A549 (cell line): ENCODE results near the gene TMEM51. TPM values are rescaled to one million over a fixed set of nuclear protein-coding genes. Genes with fewer than 3 reads are reported as not detected.
"Not testable (repeated sequence)": the region's sequence is repeated elsewhere in the genome, so short reads cannot be mapped to it uniquely, and the experiment has no call there.

Source experiments
- ATAC-seq, 2 experiments: fragments of 200-7000 bp in 1 of 2; fragments of >200 bp in 1 of 2; cut with Nextera tagmentation in 1 of 2; cut with Tn5 transposase in 1 of 2; 3 replicates each; pipeline versions ENCODE4 v1.8.0 to v1.9.1; 2018 to 2020; ENCODE audit warnings: mild to moderate bottlenecking in 1 of 2, moderate library complexity in 1 of 2
- CTCF ChIA-PET: fragments of 300-600 bp; sonication (Branson Sonifier 250); formaldehyde crosslinking; extraction: SDS; loops from one replicate; lab custom pipeline; 2021; ENCODE audit warnings: antibody characterized with exemption, inconsistent platforms; lab: Yijun Ruan, JAX
- POLR2A ChIA-PET: fragments of 350-600 bp; formaldehyde crosslinking; extraction: SDS; loops from one replicate; lab custom pipeline; 2021; ENCODE audit warnings: antibody characterized with exemption, inconsistent platforms; lab: Yijun Ruan, JAX
- DNase-seq, 2 experiments: peaks; one replicate each; pipeline versions ENCODE4 v3.0.0 to v3.0.0-alpha.2; 2011 to 2016; ENCODE audit warnings: low read depth in 1 of 2, low spot score in 1 of 2
- FAIRE-seq: peaks from 2 replicates; lab custom pipeline; 2011; peaks lifted over from hg19 to GRCh38; lab: Jason Lieb, UNC
- H3K27ac ChIP-seq, 2 experiments: fragments of >200 bp; sonication (Bioruptor Twin); formaldehyde crosslinking; 3 replicates each; pipeline ENCODE4 v1.5.1; 2016 to 2017
- H3K4me1 ChIP-seq: fragments of >200 bp; sonication (Bioruptor Twin); formaldehyde crosslinking; 3 replicates; pipeline ENCODE4 v1.6.1; 2016
- H3K4me2 ChIP-seq: fragments of >200 bp; sonication (Bioruptor Twin); formaldehyde crosslinking; 3 replicates; pipeline ENCODE4 v1.6.1; 2016
- H3K4me3 ChIP-seq: fragments of >200 bp; sonication (Bioruptor Twin); formaldehyde crosslinking; 3 replicates; pipeline ENCODE4 v1.5.1; 2016
- H3K9me3 ChIP-seq: fragments of >200 bp; sonication (Bioruptor Twin); formaldehyde crosslinking; 3 replicates; pipeline ENCODE4 v1.6.1; 2016
- CBX2 ChIP-seq: fragments of 200-600 bp; sonication (generic); IDR thresholded peaks from 2 replicates; pipeline ENCODE4 v1.6.1; 2016; ENCODE audit warnings: low read depth, mild to moderate bottlenecking, borderline replicate concordance
- EP300 ChIP-seq, 2 experiments: fragments of >200 bp; sonication (Bioruptor Twin); formaldehyde crosslinking; IDR thresholded peaks; 2 replicates in 1 of 2; 3 replicates in 1 of 2; pipeline ENCODE4 v1.6.1; 2016 to 2017
- ESRRA ChIP-seq: fragments of 150-350 bp; IDR thresholded peaks from 2 replicates; pipeline ENCODE4 v1.6.1; 2014; ENCODE audit warnings: mild to moderate bottlenecking, low read length, borderline replicate concordance
- HOXB5 ChIP-seq: fragments of 250-450 bp; sonication (Bioruptor Pico); IDR thresholded peaks from 2 replicates; pipeline ENCODE4 v1.5.0; 2020; ENCODE audit warnings: mild to moderate bottlenecking, moderate library complexity
- MAZ ChIP-seq: fragments of 150-350 bp; IDR thresholded peaks from 2 replicates; pipeline ENCODE4 v1.6.1; 2014; ENCODE audit warnings: antibody characterized with exemption, low read depth, low read length, borderline replicate concordance
- NFE2L2 ChIP-seq: fragments of 150-350 bp; conservative IDR thresholded peaks from 2 replicates; pipeline ENCODE4 v1.6.1; 2014; ENCODE audit warnings: low read length
- NR3C1 ChIP-seq: fragments of >200 bp; sonication (Bioruptor Twin); formaldehyde crosslinking; IDR thresholded peaks from 3 replicates; pipeline ENCODE4 v1.6.1; 2017
- POLR2A ChIP-seq: IDR thresholded peaks from 2 replicates; pipeline ENCODE4 v1.6.1; 2012; ENCODE audit warnings: mild to moderate bottlenecking, low read length
- RAD21 ChIP-seq, 2 experiments: fragments of >200 bp in 1 of 2; sonication (Bioruptor Twin) in 1 of 2; formaldehyde crosslinking in 1 of 2; IDR thresholded peaks in 1 of 2; conservative IDR thresholded peaks in 1 of 2; 2 replicates in 1 of 2; 3 replicates in 1 of 2; pipeline ENCODE4 v1.6.1; 2012 to 2018; ENCODE audit warnings: inconsistent platforms in 1 of 2
- RARB ChIP-seq: fragments of 250-450 bp; sonication (Bioruptor Pico); IDR thresholded peaks from 2 replicates; pipeline ENCODE4 v1.8.0; 2021; ENCODE audit warnings: mild to moderate bottlenecking, moderate library complexity
- RCOR1 ChIP-seq: fragments of 150-350 bp; IDR thresholded peaks from 2 replicates; pipeline ENCODE4 v1.6.1; 2014; ENCODE audit warnings: antibody characterized with exemption, low read length, low read depth
- SREBF2 ChIP-seq: fragments of 450-650 bp; IDR thresholded peaks from 2 replicates; pipeline ENCODE4 v1.6.1; 2014; ENCODE audit warnings: mild to moderate bottlenecking, moderate library complexity
- ZC3H11A ChIP-seq: fragments of 450-650 bp; IDR thresholded peaks from 2 replicates; pipeline ENCODE4 v1.6.1; 2014; ENCODE audit warnings: antibody characterized with exemption, mild to moderate bottlenecking
- ZFP36 ChIP-seq: fragments of 450-650 bp; IDR thresholded peaks from 2 replicates; pipeline ENCODE4 v1.6.1; 2014; ENCODE audit warnings: borderline replicate concordance; ENCODE audit not compliant: partially characterized antibody
- ZSCAN20 ChIP-seq: fragments of 250-450 bp; sonication (Bioruptor Pico); IDR thresholded peaks from 2 replicates; pipeline ENCODE4 v1.8.0; 2022; ENCODE audit warnings: mild to moderate bottlenecking, moderate library complexity
- WGBS: methylation state at CpG from one replicate; pipeline ENCODE4 v1.1.6; 2017; ENCODE audit errors: missing lambda C conversion rate; 5-methylcytosine and 5-hydroxymethylcytosine counted together
- polyA plus RNA-seq, 4 experiments: library from polyadenylated mRNA; depleted of rRNA in 3 of 4; stranded (reverse); fragments of >200 nt; fragmentation: RNase III in 1 of 4; extraction: RNeasy Plus Mini Kit Qiagen cat#74134 plus additional on column Dnase treatment in 1 of 4; gene quantifications; 2 replicates in 3 of 4; 3 replicates in 1 of 4; pipeline ENCODE4 v1.2.3, GENCODE V29; 2011 to 2017
- TF ChIP-seq, protein P1 (sequence below): IDR thresholded peaks from 2 replicates; pipeline ENCODE4 v1.6.1; 2012; ENCODE audit warnings: low read depth, borderline replicate concordance
- TF ChIP-seq, protein P2 (sequence below): fragments of >200 bp; sonication (Bioruptor Twin); formaldehyde crosslinking; IDR thresholded peaks from 3 replicates; pipeline ENCODE4 v1.5.1; 2016
- TF ChIP-seq, protein P3 (sequence below): fragments of 250-450 bp; sonication (Bioruptor Pico); IDR thresholded peaks from 2 replicates; pipeline ENCODE4 v1.5.0; 2021; ENCODE audit warnings: mild to moderate bottlenecking, moderate library complexity, borderline replicate concordance
- TF ChIP-seq, protein P4 (sequence below): IDR thresholded peaks from 2 replicates; pipeline ENCODE4 v1.6.1; 2012
- TF ChIP-seq, protein P5 (sequence below): fragments of 150-350 bp; IDR thresholded peaks from 2 replicates; pipeline ENCODE4 v1.6.1; 2014; ENCODE audit warnings: low read depth, mild to moderate bottlenecking, low read length

TMEM51 gene
- polyA plus RNA-seq, 2 of the 4 experiments (the other 2 are of a cell fraction), result 20.0 to 22.8 TPM

DNA sequence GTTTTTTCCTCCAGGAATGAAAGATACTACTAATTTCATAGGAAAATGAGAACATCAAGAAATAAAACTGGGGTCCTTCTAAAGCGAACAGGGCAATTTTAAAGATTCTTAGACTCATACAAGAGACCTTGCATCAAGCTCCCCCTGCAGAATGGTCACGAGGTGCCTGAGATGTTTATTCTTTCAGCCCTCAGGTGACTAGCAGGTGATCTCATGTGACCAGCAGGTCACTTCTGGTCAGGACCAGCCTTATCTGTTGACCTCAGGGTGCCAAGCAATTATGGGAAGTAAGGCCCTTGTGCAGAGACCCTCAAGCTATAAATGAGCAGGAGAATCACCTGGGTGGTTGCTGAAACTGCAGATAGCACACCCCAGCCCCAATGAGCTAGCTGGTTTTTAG, 20.6 kb upstream of the TMEM51 start:
- Histone ChIP-seq H3K27ac (no peak overlapping the region), H3K9me3 (no peaks in the 10 kb centered on the region), H3K4me3 (no peak overlapping the region), H3K4me2 (no peak overlapping the region), H3K4me1 (no peaks in the 10 kb centered on the region)
- TF ChIP-seq, protein P1, sequence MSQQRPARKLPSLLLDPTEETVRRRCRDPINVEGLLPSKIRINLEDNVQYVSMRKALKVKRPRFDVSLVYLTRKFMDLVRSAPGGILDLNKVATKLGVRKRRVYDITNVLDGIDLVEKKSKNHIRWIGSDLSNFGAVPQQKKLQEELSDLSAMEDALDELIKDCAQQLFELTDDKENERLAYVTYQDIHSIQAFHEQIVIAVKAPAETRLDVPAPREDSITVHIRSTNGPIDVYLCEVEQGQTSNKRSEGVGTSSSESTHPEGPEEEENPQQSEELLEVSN, result no peak
- TF ChIP-seq RAD21 (conservative IDR thresholded peaks at IDR 0.05 in 1 of 2, IDR thresholded peaks at IDR 0.05 in 1 of 2) (no peak), HOXB5 (CRISPR knock-in tag) (no peak), ZSCAN20 (CRISPR knock-in tag) (no peak), RCOR1 (no peak), POLR2A (no peak), NFE2L2 (no peak), EP300 (IDR thresholded peaks at IDR 0.05) (no peak), NR3C1 (no peak), SREBF2 (no peak), MAZ (no peak)
- TF ChIP-seq, protein P2, sequence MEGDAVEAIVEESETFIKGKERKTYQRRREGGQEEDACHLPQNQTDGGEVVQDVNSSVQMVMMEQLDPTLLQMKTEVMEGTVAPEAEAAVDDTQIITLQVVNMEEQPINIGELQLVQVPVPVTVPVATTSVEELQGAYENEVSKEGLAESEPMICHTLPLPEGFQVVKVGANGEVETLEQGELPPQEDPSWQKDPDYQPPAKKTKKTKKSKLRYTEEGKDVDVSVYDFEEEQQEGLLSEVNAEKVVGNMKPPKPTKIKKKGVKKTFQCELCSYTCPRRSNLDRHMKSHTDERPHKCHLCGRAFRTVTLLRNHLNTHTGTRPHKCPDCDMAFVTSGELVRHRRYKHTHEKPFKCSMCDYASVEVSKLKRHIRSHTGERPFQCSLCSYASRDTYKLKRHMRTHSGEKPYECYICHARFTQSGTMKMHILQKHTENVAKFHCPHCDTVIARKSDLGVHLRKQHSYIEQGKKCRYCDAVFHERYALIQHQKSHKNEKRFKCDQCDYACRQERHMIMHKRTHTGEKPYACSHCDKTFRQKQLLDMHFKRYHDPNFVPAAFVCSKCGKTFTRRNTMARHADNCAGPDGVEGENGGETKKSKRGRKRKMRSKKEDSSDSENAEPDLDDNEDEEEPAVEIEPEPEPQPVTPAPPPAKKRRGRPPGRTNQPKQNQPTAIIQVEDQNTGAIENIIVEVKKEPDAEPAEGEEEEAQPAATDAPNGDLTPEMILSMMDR, result no peak
- TF ChIP-seq, protein P3, sequence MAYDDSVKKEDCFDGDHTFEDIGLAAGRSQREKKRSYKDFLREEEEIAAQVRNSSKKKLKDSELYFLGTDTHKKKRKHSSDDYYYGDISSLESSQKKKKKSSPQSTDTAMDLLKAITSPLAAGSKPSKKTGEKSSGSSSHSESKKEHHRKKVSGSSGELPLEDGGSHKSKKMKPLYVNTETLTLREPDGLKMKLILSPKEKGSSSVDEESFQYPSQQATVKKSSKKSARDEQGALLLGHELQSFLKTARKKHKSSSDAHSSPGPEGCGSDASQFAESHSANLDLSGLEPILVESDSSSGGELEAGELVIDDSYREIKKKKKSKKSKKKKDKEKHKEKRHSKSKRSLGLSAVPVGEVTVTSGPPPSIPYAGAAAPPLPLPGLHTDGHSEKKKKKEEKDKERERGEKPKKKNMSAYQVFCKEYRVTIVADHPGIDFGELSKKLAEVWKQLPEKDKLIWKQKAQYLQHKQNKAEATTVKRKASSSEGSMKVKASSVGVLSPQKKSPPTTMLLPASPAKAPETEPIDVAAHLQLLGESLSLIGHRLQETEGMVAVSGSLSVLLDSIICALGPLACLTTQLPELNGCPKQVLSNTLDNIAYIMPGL, result no peak
- TF ChIP-seq, protein P4, sequence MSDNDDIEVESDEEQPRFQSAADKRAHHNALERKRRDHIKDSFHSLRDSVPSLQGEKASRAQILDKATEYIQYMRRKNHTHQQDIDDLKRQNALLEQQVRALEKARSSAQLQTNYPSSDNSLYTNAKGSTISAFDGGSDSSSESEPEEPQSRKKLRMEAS, result no peak
- TF ChIP-seq, protein P5, sequence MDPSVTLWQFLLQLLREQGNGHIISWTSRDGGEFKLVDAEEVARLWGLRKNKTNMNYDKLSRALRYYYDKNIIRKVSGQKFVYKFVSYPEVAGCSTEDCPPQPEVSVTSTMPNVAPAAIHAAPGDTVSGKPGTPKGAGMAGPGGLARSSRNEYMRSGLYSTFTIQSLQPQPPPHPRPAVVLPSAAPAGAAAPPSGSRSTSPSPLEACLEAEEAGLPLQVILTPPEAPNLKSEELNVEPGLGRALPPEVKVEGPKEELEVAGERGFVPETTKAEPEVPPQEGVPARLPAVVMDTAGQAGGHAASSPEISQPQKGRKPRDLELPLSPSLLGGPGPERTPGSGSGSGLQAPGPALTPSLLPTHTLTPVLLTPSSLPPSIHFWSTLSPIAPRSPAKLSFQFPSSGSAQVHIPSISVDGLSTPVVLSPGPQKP, result no peak
- FAIRE-seq, result no peak
- no peak for ATAC-seq
- WGBS, result 71% methylated on average over 2 of the region's 2 CpGs
- DNase-seq, result no peak
- ChIA-PET POLR2A (no interaction called here), CTCF (interaction anchor here (2.4 kb wide), 2 partner anchors 19 to 171 kb away, joined by 11 to 12 read pairs; no protein-coding TSS in a partner anchor)

DNA sequence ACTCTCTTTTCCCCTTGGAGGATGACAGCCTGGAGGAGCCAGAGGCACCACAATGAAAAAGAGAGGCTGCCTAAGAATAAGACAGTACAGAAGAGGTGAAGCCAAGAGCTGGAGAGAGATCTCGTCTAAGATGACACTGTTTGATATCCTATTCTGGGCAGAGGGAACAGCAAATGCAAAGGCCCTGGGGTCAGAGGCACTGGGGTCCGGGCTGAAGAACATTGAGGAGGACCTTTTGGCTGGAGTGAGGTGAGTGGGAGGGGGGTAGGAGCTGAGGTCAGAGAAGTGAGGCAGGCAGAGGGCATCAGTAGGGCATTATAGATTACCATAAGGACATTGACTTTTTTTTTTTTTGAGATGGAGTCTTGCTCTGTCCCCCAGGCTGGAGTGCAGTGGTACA, 19.3 kb upstream of the TMEM51 start:
- no peak for ATAC-seq
- no peaks in the 10 kb centered on the region for H3K9me3 ChIP-seq
- H3K4me2 ChIP-seq, result no peak overlapping the region
- 60% methylated on average over 2 of the region's 2 CpGs for WGBS
- ChIA-PET CTCF (interaction anchor here (1.4 to 1.9 kb wide), 2 partner anchors 18 to 139 kb away, joined by 4 to 6 read pairs; no protein-coding TSS in a partner anchor), POLR2A (no interaction called here)
- H3K27ac ChIP-seq, result no peak overlapping the region
- DNase-seq, result no peak
- TF ChIP-seq ZC3H11A, result no peak
- no peak for TF ChIP-seq ZFP36
- no peak for TF ChIP-seq ESRRA
- no peak for TF ChIP-seq POLR2A
- TF ChIP-seq CBX2, result no peak
- TF ChIP-seq RARB, result no peak
- TF ChIP-seq, protein P1, result no peak
- no peak for TF ChIP-seq ZSCAN20 (CRISPR knock-in tag)
- FAIRE-seq, result no peak
- H3K4me3 ChIP-seq, result no peak overlapping the region
- H3K4me1 ChIP-seq, result no peaks in the 10 kb centered on the region

DNA sequence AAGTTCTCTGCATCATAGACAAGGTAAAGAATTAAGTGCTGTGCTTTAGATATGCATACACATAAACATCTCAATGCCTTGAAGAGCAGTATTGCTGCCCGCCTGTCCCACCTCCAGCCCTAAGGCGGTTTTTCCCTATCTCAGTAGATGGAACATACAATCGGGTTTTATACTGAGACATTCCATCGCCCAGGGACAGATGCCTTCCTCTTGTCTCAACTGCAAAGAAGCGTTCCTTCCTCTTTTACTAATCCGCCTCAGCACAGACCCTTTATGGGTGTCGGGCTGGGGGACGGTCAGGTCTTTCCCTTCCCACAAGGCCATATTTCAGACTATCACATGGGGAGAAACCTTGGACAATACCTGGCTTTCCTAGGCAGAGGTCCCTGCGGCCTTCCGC, 17.9 kb upstream of the TMEM51 start:
- CTCF ChIA-PET, result interaction anchor here (1.7 kb wide), 1 partner anchor 16 kb away, joined by 10 read pairs; no protein-coding TSS in a partner anchor

More for the DNA sequence above, 17.9 kb upstream of the TMEM51 start:
- POLR2A ChIA-PET, DNase-seq, H3K4me1 ChIP-seq, H3K9me3 ChIP-seq, FAIRE-seq, ATAC-seq, H3K4me2 ChIP-seq, H3K4me3 ChIP-seq, H3K27ac ChIP-seq: not testable (repeated sequence)
- 78% methylated on average over 8 of the region's 10 CpGs for WGBS
